Sigmoid colon (tissue), 7 donors: ENCODE measurements around the gene BZW2. TPM values are rescaled to one million over a fixed set of nuclear protein-coding genes. Genes with fewer than 3 reads are reported as not detected.
"Not testable (repeated sequence)": the region's sequence is repeated elsewhere in the genome, so short reads cannot be mapped to it uniquely, and the experiment has no call there.

Source experiments
- DNase-seq: peaks from one replicate; pipeline ENCODE4 v3.0.0-alpha.2; 2019
- H3K27ac ChIP-seq, 4 donors: fragments of 200-600 bp; sonication (generic); one replicate each; pipeline ENCODE4 v1.5.1; 2016 to 2019; ENCODE audit warnings: mild to moderate bottlenecking in 1 of 4
- H3K27me3 ChIP-seq, 3 donors: fragments of 200-600 bp; sonication (generic); one replicate each; pipeline ENCODE4 v1.5.1; 2019; ENCODE audit warnings: mild to moderate bottlenecking in 1 of 3
- H3K36me3 ChIP-seq, 4 donors: fragments of 200-600 bp; sonication (generic); one replicate each; pipeline ENCODE4 v1.5.1; 2016 to 2019
- H3K4me1 ChIP-seq, 4 donors: fragments of 200-600 bp; sonication (generic); one replicate each; pipeline ENCODE4 v1.5.1; 2017 to 2019
- H3K4me3 ChIP-seq, 4 donors: fragments of 200-600 bp; sonication (generic); one replicate each; pipeline ENCODE4 v1.5.1; 2017 to 2019; ENCODE audit warnings: mild to moderate bottlenecking in 2 of 4, moderate library complexity in 1 of 4
- H3K9me3 ChIP-seq, 4 donors: fragments of 200-600 bp in 3 of 4; sonication (generic) in 3 of 4; one replicate each; pipeline versions ENCODE4 v1.5.1 to v1.6.1; 2013 to 2019
- CTCF ChIP-seq, 4 experiments: fragments of 450-650 bp in 3 of 4; fragments of 200-600 bp in 1 of 4; IDR thresholded peaks; one replicate each; pipeline ENCODE4 v1.5.1; 2016 to 2019; ENCODE audit warnings: antibody characterized with exemption in 4 of 4, mild to moderate bottlenecking in 3 of 4, moderate library complexity in 2 of 4
- EP300 ChIP-seq, 4 donors: sonication (generic); formaldehyde crosslinking; IDR thresholded peaks; one replicate each; pipeline ENCODE4 v1.6.1; 2017; ENCODE audit warnings: antibody characterized with exemption in 4 of 4
- POLR2A ChIP-seq, 2 donors: fragments of 450-650 bp; IDR thresholded peaks; one replicate each; pipeline ENCODE4 v1.6.1; 2016; ENCODE audit warnings: antibody characterized with exemption in 2 of 2, mild to moderate bottlenecking in 2 of 2, moderate library complexity in 2 of 2
- POLR2AphosphoS5 ChIP-seq, 4 donors: sonication (generic); formaldehyde crosslinking; IDR thresholded peaks; one replicate each; pipeline ENCODE4 v1.6.1; 2017; ENCODE audit warnings: antibody characterized with exemption in 4 of 4
- WGBS, 2 donors: extraction: QIAGEN DNeasy Blood & Tissue Kit; methylation state at CpG; one replicate each; pipeline ENCODE4 v1.1.7; 2013; 5-methylcytosine and 5-hydroxymethylcytosine counted together
- intact Hi-C: fragments of 100-400 bp; cut with DNase I; formaldehyde crosslinking; loops from one replicate; pipeline ENCODE4 v1.15.1; 2023
- polyA plus RNA-seq, 3 donors: library from polyadenylated mRNA; stranded (reverse); fragments of 200-250 nt; gene quantifications; one replicate each; pipeline ENCODE4 v1.2.3, GENCODE V29; 2013
- total RNA-seq, 4 donors: library from RNA; depleted of rRNA; stranded (reverse); fragments of >200 nt; gene quantifications; one replicate each; pipeline ENCODE4 v1.1.0, GENCODE V29; 2016
- donor health status: healthy with polysubstance abuse.
- donor health status: Bipolar disorder and iron deficiency.
- donor health status: healthy.

The BZW2 gene
- total and polyA plus RNA-seq, 7 donors, result 49.7 to 70.7 (median 63.8) TPM

- Histone ChIP-seq H3K36me3 (peaks cover 3 to 32% (median 6%) of the 10 kb centered on the region in 4 donors), H3K27me3 (no peaks in the 10 kb centered on the region)
- intact Hi-C loops, result no loop called here
These were observed 29.3 kb downstream of the BZW2 start for GRCh38 chr7:16675277-16675676.

GRCh38 chr7:16677978-16678494 is 32.1 kb downstream of the BZW2 start:
- no peaks in the 10 kb centered on the region for H3K4me1 ChIP-seq
- WGBS, 2 donors, result 24 to 82% methylated on average over 12 of the region's 12 CpGs
- no peak overlapping the region for H3K27ac ChIP-seq
- peaks cover 3 to 56% (median 16%) of the 10 kb centered on the region in 4 donors for H3K36me3 ChIP-seq
- no peak for TF ChIP-seq EP300 (IDR thresholded peaks at IDR 0.05)
- no peak for TF ChIP-seq CTCF (IDR thresholded peaks at IDR 0.05)
- no peak for TF ChIP-seq POLR2AphosphoS5 (IDR thresholded peaks at IDR 0.05)
- TF ChIP-seq POLR2A (IDR thresholded peaks at IDR 0.05), result no peak
- no peak for DNase-seq
- no peaks in the 10 kb centered on the region for H3K9me3 ChIP-seq
- intact Hi-C loops, result no loop called here
- H3K27me3 ChIP-seq, result no peaks in the 10 kb centered on the region
- H3K4me3 ChIP-seq, result no peak overlapping the region

More at GRCh38 chr7:16675277-16675676, 29.3 kb downstream of the BZW2 start:
- no peak for DNase-seq
- Histone ChIP-seq H3K9me3 (no peaks in the 10 kb centered on the region), H3K4me3 (no peak overlapping the region), H3K4me1 (no peaks in the 10 kb centered on the region), H3K27ac (no peak overlapping the region)
- WGBS, 2 donors, result 96 to 99% methylated on average over 3 of the region's 3 CpGs
- no peak for TF ChIP-seq EP300 (IDR thresholded peaks at IDR 0.05)
- no peak for TF ChIP-seq POLR2A (IDR thresholded peaks at IDR 0.05)
- no peak for TF ChIP-seq CTCF (IDR thresholded peaks at IDR 0.05)
- TF ChIP-seq POLR2AphosphoS5 (IDR thresholded peaks at IDR 0.05), result no peak

GRCh38 chr7:16678645-16679566 is 32.9 kb downstream of the BZW2 start:
- H3K36me3 ChIP-seq, result peaks cover 3 to 65% (median 19%) of the 10 kb centered on the region in 4 donors
- intact Hi-C loops, H3K9me3 ChIP-seq, DNase-seq, H3K4me3 ChIP-seq, H3K27ac ChIP-seq, H3K27me3 ChIP-seq, H3K4me1 ChIP-seq: not testable (repeated sequence)
- WGBS, 2 donors, result 91 to 94% methylated on average over 14 of the region's 14 CpGs

GRCh38 chr7:16684935-16685334 is 39.0 kb downstream of the BZW2 start:
- WGBS, 2 donors, result 58 to 78% methylated on average over 2 of the region's 2 CpGs
- H3K36me3 ChIP-seq, result peaks cover 0 to 65% (median 18%) of the 10 kb centered on the region in 4 donors
- no peak overlapping the region for H3K4me3 ChIP-seq
- no peak for DNase-seq
- H3K27me3 ChIP-seq, result no peaks in the 10 kb centered on the region
- intact Hi-C loops, result no loop called here
- H3K4me1 ChIP-seq, result no peaks in the 10 kb centered on the region
- no peak for TF ChIP-seq POLR2AphosphoS5 (IDR thresholded peaks at IDR 0.05)
- no peak for TF ChIP-seq EP300 (IDR thresholded peaks at IDR 0.05)
- TF ChIP-seq CTCF (IDR thresholded peaks at IDR 0.05), result no peak
- TF ChIP-seq POLR2A (IDR thresholded peaks at IDR 0.05), result no peak
- no peaks in the 10 kb centered on the region for H3K9me3 ChIP-seq
- no peak overlapping the region for H3K27ac ChIP-seq

GRCh38 chr7:16685535-16685934 is 39.6 kb downstream of the BZW2 start:
- TF ChIP-seq POLR2A (IDR thresholded peaks at IDR 0.05) (no peak), POLR2AphosphoS5 (IDR thresholded peaks at IDR 0.05) (no peak), EP300 (IDR thresholded peaks at IDR 0.05) (no peak), CTCF (IDR thresholded peaks at IDR 0.05) (no peak)
- Histone ChIP-seq H3K9me3 (no peaks in the 10 kb centered on the region), H3K27me3 (no peaks in the 10 kb centered on the region), H3K27ac (no peak overlapping the region), H3K4me1 (no peaks in the 10 kb centered on the region), H3K36me3 (peaks cover 0 to 65% (median 18%) of the 10 kb centered on the region in 4 donors), H3K4me3 (no peak overlapping the region)
- intact Hi-C loops, result no loop called here
- WGBS, 2 donors, result 89 to 90% methylated on average over 2 of the region's 2 CpGs
- DNase-seq, result no peak
